ENCODE results near the gene TMEM143.
A peak's percentile ranks its signal among the peaks of the same experiment; 100 is the strongest.

TMEM143 gene

DNA sequence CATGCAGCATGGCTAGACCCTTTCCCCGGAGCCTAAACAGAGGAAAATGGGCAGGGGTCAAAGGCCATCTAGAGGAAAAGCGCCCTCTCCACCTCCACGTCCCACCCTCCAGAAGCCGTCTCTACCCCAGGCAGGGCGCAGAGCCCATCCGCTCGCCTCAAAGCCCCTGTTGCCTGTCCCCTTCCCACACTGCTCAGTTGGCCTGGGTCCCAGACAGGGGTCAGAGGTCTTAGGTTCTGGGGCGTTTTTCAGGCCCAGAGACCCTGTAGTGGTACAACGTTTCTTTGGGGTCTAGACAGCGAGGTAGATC lies 285 bp downstream of the TMEM143 start:
- TF ChIP-seq CTCF (IDR thresholded peaks at IDR 0.05; ENCODE audit: low read depth, low read length) = no peak
- no peak for DNase-seq (ENCODE audit: extremely low read depth, low read depth)

- TF ChIP-seq CTCF (IDR thresholded peaks at IDR 0.05; ENCODE audit: low read depth, low read length) = no peak
- peak; percentile 75 for DNase-seq (ENCODE audit: extremely low read depth, low read depth)
Measured at GRCh38 chr19:48362716-48363499, 832 bp downstream of the TMEM143 start.

DNA sequence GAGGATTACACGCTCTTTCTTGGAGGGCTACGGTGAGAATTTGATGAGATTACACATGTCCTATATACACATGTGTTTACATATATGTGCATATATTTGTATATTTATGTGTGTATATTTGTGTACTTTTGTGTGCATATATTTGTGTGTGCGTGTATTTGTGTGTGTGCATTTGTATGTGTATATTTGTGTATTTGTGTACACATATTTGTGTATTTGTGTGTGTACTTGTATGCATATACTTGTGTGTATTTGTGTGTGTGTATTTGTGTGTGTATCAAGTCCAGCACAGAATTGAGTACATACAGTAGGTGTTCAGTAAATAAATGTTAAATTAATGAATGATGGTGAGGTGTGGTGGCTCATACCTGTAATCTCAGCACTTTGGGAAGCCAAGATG lies 1.8 kb downstream of the TMEM143 start:
- no peak for TF ChIP-seq CTCF (IDR thresholded peaks at IDR 0.05; ENCODE audit: low read depth, low read length)
- DNase-seq (ENCODE audit: extremely low read depth, low read depth) = no peak

GRCh38 chr19:48359123-48359522 lies 4.6 kb downstream of the TMEM143 start:
- no peak for TF ChIP-seq CTCF (IDR thresholded peaks at IDR 0.05; ENCODE audit: low read depth, low read length)
- no peak for DNase-seq (ENCODE audit: extremely low read depth, low read depth)

DNA sequence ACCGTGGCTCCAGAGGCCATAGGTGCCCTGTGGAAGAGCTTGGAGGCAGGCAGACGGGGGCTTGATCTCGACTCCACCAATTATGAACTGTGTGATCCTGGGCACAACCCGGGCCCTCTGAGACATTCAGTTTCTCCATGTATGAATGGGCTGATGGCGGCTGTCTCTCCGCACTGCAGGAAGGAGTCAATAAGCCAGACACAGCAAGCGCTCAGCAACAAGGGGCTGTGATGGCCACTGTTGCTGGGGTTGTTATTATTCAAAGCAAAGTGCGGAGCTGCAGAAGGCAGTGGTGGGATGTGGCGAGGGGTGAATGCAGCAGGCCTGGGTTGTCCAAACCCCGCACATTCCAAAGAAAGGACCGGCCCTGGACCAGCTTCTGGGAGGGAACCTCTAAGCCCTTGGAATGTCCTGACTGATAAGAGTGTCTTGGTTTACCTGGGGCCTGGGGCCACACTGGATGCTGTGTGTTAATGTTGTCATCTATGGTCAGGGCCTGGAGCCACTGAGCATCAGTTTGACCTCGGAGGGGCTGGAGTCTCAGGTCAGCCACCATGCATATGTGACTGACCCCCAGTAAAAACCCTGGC lies 8.3 kb downstream of the TMEM143 start:
- TF ChIP-seq CTCF (IDR thresholded peaks at IDR 0.05; ENCODE audit: low read depth, low read length) = no peak
- DNase-seq (ENCODE audit: extremely low read depth, low read depth) = no peak

DNA sequence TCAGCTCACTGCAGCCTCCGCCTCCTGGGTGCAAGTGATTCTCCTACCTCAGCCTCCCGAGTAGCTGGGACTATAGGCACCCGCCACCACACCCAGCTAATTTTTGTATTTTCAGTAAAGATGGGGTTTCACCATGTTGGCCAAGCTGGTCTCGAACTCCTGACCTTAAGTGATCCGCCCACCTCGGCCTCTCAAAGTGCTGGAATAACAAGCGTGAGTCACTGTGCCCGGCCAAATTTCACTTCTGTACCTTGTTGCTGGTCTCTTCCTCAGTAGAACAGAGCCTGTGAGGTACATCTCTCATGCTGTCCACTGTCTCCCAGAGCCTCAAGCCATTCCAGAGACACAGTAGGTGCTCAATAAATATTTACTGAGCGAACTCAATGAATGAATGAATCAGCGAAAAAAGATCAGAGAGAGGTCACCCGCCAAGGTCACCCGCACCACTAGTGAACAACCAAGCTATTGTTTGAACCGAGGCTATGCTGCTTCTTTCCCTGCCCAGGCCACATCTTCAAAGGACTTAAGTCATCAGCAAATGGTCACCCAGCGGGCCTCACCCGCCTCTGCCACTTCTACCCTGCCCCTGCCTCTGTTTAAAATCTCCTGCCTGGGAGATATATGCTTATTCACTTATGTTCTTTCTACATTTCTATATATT lies 9.3 kb downstream of the TMEM143 start:
- TF ChIP-seq CTCF (IDR thresholded peaks at IDR 0.05; ENCODE audit: low read depth, low read length) = no peak
- DNase-seq (ENCODE audit: extremely low read depth, low read depth) = no peak

DNA sequence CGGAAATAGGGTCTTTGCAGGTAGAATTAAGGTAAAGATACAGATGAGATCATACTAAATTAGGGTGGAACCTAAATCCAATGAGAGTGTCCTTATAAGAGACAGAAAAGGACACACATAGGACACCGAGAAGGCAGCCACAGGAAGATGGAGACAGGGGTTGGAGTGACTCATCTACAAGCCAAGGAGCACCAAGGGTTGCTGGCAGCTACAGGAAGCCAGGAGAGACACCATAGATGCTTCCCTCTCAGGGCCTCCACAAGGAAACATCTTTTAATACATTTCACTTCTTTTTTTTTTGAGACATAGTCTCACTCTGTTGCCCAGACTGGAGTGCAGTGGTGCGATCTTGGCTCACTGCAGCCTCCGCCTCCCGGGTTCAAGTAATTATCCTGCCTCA lies 10.1 kb downstream of the TMEM143 start:
- no peak for TF ChIP-seq CTCF (IDR thresholded peaks at IDR 0.05; ENCODE audit: low read depth, low read length)

More for the DNA sequence above, 10.1 kb downstream of the TMEM143 start:
- no peak for DNase-seq (ENCODE audit: extremely low read depth, low read depth)

All from AG09319 (cell line).